HG03354 (cell line): ENCODE results near the gene TAS2R5.
"Not testable (repeated sequence)": the region's sequence is repeated elsewhere in the genome, so short reads cannot be mapped to it uniquely, and the experiment has no call there.

ENCODE experiments used
- ATAC-seq: cut with Tn5 transposase; IDR thresholded peaks from one replicate; pipeline ENCODE4 v1.9.1; 2021; ENCODE audit warnings: mild to moderate bottlenecking; ENCODE audit not compliant: unreplicated experiment, poor library complexity, severe bottlenecking

The TAS2R5 gene

DNA sequence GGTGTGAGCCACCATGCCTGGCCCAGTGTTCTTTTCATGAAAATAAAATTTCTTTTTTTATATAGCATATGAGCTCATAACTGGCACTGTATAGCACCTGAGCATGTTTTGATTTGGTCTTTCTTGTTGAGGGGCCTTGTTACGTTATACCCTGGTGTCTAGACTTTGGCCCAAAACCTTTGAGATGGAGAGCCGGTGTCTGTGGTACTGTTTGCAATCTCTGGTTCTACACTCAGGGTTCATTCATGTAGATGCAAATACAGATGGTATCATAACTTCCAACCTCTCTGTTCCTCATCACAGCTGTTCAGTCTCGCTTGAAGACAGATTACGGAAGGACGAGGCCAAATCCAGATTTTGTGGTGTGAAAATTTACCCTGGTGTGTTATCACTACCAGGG is at the start of gene TAS2R5:
TAS2R5 (plus strand) TSS at position 301 of the 400 bp plus-strand sequence. CDS start 145 bp downstream, outside the sequence.
- no peak for ATAC-seq

- no peak for ATAC-seq
Observed at GRCh38 chr7:141742229-141742628, 47.8 kb upstream of the TAS2R5 start.

- ATAC-seq: no peak
Observed at GRCh38 chr7:141744131-141744530, 45.9 kb upstream of the TAS2R5 start.

GRCh38 chr7:141748396-141748795 is 41.6 kb upstream of the TAS2R5 start:
- no peak for ATAC-seq

GRCh38 chr7:141751904-141752303 is 38.1 kb upstream of the TAS2R5 start:
- not testable (repeated sequence) for ATAC-seq

- ATAC-seq: no peak
Observed at GRCh38 chr7:141752634-141753033, 37.4 kb upstream of the TAS2R5 start.

- ATAC-seq: no peak
Observed at GRCh38 chr7:141754939-141755338, 35.1 kb upstream of the TAS2R5 start.

DNA sequence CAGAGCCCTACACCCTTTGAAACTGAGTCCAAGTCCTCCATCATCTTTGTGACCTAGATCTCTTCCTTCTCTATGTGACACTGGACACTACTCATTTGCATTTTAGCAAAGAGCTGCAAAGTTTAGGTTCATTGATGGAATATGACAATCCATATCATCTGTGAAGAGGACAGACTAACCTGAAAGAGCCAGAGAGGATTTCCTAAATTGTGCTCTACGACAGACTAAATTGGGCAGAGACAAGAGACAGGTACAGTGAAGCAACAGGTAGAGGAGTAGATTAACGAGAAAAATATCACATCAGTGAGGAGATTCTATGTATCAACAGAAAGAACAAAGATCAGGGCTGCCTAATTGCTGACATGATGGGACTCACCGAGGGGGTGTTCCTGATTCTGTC is 26.2 kb upstream of the TAS2R5 start, which contains the start of gene TAS2R3:
TAS2R3 (plus strand) TSS at position 301 of the 400 bp plus-strand sequence; CDS start at position 363, 62 bp downstream.
- ATAC-seq: no peak

- ATAC-seq: not testable (repeated sequence)
Observed at GRCh38 chr7:141770083-141770583, 19.9 kb upstream of the TAS2R5 start.

GRCh38 chr7:141776374-141776773 is 13.6 kb upstream of the TAS2R5 start, which contains the start of gene TAS2R4:
TSS of gene TAS2R4 (plus strand) at chr7:141776674. CDS start at chr7:141778489, 1,815 bp downstream.
- no peak for ATAC-seq

DNA sequence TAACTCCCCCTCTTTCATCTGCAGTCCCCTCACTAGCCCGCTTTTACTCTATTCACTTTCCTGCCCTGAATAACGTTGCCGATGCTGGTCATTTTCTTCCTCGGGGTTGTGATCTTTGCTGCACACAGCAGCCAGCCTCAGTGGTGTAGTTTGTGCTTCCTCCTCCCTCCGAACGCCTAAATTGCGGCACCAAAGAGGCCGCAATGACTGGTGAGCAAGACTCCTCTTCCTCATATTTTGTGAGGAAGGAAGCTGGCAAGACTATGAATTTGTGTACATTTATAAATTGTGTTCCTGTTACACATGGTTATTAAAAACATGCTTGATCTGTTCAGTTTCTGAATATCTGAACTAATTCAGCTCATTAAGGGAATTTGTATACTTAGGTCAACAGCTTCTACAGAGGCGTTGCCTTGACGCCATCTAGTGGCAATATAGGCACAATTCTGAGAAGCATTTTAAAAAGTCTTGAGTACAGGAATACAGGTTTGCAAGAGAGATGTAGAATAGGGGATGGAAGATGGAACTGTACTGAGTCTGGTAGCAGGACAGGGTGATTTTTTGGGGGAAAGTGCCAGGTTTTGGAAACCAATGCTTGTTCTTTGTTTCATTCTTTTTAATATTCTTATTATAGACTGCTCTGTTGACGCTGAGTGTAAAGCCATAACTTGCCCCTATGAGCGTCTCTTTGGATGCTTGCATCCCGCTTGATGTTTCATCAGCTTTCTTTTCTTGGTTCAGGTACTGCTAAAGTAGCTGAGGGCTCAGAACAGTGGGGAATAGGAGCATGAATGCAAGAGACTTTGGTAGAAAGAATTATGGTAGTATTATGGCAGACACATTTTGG is 4.1 kb upstream of the TAS2R5 start:
- ATAC-seq: peak; percentile 87

DNA sequence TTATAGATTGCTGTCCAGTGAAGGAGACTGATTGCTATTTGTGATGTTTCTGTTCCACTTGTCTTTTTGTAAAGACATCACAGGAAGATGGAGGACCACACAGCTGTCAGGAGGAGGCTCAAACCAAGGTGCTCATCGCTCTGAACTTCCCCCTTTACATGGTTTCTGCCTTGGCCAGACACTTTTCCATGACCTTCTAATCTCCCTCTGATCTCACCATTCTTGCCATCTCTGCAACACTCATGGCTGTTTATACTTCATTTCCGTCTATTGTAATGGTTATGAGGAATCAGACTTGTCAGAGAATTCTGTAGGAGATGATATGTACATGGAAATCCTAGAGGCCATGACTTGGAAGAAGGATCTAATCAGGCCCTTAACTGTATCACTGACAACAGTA is 1.7 kb upstream of the TAS2R5 start:
- no peak for ATAC-seq

DNA sequence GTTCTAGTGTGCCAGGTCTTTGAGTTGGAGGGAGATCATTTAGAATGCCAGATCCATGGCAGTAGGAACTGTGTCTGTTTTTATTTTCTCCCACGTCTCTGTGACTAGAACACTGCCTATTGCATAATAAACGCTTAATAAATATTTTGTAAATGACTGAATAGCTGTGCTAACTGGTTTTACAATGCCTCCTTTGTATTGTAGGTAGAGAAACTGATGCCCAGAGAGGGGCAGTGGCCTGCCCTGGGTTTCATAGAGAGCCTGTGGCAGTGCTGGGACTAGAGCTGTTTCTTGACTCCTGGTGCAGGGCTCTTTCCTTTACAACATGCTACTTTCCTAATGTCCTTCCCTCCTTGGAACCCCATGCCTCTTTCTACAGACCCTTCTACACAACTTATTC is 2.5 kb downstream of the TAS2R5 start:
- no peak for ATAC-seq

GRCh38 chr7:141820067-141820466 is 30.1 kb downstream of the TAS2R5 start:
- ATAC-seq: no peak

- not testable (repeated sequence) for ATAC-seq
Observed at GRCh38 chr7:141822432-141822831, 32.4 kb downstream of the TAS2R5 start.

GRCh38 chr7:141837683-141838082 is 47.7 kb downstream of the TAS2R5 start:
- no peak for ATAC-seq

DNA sequence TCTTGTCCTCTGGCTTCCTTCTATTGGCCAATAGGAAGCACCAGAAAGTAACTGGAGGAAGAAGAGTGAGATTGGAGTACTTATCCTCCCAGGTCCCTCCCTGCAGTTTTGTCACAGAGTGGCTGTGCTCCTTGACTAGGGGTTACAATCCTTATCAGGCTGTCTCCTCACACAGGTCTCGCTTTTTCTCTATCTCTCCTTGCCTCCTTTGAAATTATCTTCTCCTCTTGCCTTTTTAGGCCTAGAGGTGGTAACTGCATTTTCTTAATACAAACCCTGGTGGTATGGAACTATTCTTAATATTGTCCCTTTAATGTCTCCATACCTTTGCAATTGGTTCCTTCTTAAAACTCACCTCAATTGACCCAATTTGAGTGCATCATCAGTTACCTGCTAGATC is 48.6 kb downstream of the TAS2R5 start:
- ATAC-seq: no peak

DNA sequence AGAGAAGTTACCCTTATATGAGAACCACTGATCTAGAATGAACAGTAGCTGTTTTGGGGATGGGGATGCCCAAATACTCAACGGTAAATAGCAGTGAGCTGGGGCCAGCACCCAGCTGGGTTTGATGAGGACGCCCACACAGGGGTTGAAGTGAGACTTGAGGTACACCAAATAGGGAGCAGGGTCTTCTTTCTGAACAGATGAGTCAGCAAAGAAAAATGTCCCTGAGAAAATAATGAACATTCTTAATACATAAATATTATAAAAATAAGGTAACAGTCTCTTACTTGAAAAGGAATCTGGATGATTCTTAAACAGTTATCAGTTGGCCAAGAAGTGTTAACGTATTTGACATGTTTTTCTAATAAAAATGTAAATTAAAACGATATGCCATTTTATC is 49.2 kb downstream of the TAS2R5 start:
- ATAC-seq: no peak

GRCh38 chr7:141840708-141841107 is 50.7 kb downstream of the TAS2R5 start:
- no peak for ATAC-seq
